SH-SY5Y (cell line): ENCODE results near the gene SBF1.

Source experiments
- GATA2 ChIP-seq: IDR thresholded peaks from 2 replicates; pipeline ENCODE4 v1.6.1; 2011; ENCODE audit warnings: mild to moderate bottlenecking, low read depth, low read length
- GATA3 ChIP-seq: IDR thresholded peaks from 2 replicates; pipeline ENCODE4 v1.6.1; 2011; ENCODE audit warnings: low read depth, mild to moderate bottlenecking, low read length, moderate library complexity

DNA sequence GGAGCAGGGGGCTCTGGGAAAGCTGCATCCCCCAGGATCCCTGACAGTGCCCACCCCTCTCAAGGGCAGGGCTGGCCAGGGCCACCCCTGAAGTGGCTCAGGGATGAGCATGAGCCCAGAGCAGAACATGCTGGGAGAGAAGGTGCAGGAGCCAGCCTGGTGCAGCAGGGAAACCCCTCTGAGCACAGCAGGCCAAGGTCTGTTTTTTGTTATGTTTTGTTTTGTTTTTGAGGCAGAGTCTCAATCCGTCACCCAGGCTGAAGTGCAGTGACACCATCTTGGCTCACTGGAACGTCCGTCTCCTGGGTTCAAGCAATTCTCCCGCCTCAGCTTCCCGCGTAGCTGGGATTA lies 792 bp upstream of the SBF1 start:
- no peak for TF ChIP-seq GATA2
- TF ChIP-seq GATA3, result no peak
